HG03342 (cell line): ENCODE measurements around the gene FAM110A.

Experiments used
- ATAC-seq: cut with Tn5 transposase; IDR thresholded peaks from one replicate; pipeline ENCODE4 v1.9.1; 2021; ENCODE audit warnings: mild to moderate bottlenecking, moderate library complexity; ENCODE audit not compliant: unreplicated experiment

Gene FAM110A

GRCh38 chr20:870758-871157 is 37.2 kb downstream of the FAM110A start:
- ATAC-seq, result no peak

- no peak for ATAC-seq
Measured at GRCh38 chr20:871436-871835, 37.9 kb downstream of the FAM110A start.

GRCh38 chr20:871948-872347 is 38.4 kb downstream of the FAM110A start:
- no peak for ATAC-seq

GRCh38 chr20:872855-873520 is 39.5 kb downstream of the FAM110A start:
- ATAC-seq, result no peak

DNA sequence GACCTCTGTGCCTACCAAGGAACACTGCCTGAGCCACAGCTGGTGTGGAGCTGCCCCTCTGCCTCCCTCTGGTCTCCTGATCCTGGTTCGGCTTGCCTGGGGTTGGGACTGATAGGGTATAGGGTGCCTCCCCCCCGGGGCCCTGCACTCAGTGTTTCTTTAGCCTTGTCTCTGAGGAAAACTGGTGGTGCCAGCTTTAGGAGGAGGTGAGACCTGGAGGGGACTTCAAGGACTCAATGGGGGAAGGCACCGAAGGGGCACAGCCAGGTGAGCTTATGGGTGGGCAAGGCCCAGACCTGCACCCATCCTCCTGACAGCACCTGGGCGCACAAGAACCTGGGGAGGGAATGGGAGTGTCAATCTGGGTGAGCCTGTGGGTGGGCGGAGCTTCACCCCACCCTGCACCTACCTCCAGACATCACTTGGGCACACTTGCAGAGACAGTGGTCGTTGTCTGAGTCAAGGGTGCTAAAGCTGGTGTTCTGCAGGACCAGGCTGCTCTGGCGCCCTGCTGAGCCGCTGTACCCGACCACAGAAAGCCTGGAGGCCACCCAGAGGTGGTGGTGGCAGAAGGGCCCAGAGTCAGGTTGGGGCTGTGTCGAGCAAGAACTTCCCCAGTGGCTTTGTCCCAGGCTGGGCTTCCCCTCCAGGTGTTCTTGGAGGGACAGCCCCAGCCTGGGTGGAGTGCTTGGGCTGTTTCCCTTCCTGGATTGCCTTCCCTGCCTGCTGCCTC is 40.5 kb downstream of the FAM110A start:
- ATAC-seq, result no peak

DNA sequence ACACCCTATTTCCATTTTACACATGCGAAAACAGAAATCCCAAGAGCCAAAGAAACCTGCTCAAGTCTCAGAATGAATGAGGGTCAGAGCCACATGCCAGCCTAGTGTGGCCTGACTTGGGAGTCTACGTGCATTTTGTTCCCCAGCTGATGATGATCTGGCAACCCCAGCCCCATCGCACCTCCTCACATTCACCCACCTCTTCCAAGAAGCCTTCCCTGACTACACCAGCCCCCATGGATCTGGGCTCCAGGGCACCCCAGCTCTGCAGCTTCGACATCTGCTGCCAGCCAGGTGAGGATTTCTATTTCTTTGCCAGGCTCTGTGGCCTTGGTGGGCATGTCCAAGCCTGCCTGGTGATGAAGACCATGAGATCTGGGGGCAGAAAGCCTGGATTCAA is 41.6 kb downstream of the FAM110A start:
- no peak for ATAC-seq

DNA sequence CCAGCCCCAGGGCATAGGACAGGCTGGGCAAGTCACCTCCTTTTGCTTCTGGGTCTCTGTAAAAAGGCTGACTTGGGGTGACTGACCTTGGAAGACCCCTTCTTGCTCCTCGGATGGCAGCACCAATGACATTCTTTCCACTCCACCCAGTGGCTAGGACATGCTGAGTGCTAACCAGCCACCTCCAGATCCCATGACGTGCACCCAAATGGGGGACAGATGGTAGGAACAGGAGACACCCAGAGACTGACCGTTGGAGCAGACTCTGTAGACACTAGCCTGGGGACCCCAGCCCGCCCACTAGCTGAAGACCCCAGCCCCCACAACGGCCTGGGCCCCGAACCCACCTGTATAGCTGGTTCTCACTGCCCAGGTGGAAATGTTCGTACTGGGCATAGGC is 44.3 kb downstream of the FAM110A start:
- no peak for ATAC-seq

DNA sequence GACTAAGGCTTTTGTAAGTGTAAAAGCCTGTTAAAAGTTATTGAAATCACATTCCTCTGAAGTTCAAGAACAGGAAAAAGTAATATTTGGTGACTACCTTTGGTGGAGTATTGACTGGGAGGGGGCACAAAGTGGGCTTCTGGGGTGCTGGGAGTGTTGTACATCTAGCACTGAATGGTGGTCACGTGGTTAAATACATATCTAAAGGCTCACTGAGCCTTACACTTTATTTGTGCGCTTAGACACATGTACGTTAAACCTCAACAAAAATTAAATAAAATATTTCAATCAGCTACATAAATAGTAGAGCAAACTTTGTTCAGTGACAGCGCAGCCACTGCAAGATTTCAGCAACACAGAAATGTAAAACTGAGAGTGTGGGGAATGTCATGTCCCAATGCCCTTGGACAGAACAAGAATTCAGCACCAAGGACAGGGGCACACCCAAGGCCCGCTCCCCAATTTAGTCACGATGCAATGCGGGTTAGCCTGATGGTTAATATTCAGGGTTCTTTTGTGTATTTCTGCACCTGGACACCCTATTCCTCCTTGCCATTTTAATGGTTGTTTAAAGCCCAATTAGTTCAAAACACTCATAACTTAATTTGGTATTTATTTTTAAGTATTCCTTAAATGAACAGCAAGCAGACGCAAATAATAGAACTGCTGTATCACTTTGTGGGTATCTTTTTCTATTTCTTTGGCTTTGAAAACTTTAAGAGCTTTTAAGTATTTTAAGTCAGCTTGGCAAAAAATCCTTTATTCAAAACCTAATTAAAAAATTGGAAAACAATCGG is 45.2 kb downstream of the FAM110A start:
- no peak for ATAC-seq

- no peak for ATAC-seq
Measured at GRCh38 chr20:879626-880025, 46.1 kb downstream of the FAM110A start.

- no peak for ATAC-seq
Measured at GRCh38 chr20:881051-881782, 47.7 kb downstream of the FAM110A start.

- ATAC-seq, result no peak
Measured at GRCh38 chr20:881783-882144, 48.2 kb downstream of the FAM110A start.

DNA sequence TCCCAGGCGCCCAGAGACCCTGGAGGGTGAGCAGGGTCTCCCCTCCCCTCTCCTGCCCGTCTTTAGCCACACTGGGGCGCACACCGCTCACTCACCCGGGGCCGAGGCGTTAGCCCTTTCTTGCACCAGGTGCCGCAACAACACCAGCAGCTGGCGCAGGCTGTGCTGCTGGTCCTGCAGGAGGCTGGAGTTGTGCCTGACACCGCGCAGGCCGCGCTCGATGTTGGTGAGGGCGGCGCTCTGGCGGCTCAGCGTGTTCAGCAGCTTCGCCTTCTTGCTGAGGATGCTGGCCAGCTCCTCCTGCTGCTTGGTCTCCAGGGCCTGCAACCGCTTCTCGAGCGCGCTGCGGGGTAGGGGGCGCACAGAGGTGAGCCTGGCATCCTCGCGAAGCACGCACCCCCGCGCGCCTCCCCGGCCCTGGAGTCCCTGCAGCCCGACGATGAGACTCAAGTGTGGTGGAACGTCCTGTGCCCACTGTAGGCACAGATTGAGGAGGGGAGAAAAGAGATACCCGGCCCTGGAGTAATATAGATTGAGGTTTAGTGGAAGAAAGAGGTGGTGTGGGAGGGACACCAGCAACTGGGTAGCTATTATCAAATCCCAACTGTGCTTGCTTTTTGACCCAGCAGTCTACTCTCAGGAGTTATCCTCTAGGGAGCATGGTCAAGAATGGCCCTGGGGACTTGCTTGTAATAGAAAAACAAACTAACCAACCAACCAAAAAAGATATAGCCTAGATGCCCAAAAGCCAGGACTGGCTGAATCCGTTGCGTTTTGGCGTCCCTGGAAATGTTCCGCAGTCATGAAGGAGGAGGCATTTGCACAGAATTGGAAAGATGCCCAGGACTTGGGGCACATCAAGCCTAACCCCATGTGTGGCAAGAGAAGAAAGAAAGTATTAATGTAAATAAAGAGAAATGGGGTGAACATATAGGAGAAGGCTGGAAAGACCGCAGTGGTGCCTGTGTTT is 51.8 kb downstream of the FAM110A start:
- no peak for ATAC-seq

- ATAC-seq, result no peak
Measured at GRCh38 chr20:887137-887536, 53.6 kb downstream of the FAM110A start.

- ATAC-seq, result no peak
Measured at GRCh38 chr20:888057-888456, 54.5 kb downstream of the FAM110A start.

GRCh38 chr20:889106-889505 is 55.6 kb downstream of the FAM110A start:
- no peak for ATAC-seq

- no peak for ATAC-seq
Measured at GRCh38 chr20:889932-890463, 56.5 kb downstream of the FAM110A start.

DNA sequence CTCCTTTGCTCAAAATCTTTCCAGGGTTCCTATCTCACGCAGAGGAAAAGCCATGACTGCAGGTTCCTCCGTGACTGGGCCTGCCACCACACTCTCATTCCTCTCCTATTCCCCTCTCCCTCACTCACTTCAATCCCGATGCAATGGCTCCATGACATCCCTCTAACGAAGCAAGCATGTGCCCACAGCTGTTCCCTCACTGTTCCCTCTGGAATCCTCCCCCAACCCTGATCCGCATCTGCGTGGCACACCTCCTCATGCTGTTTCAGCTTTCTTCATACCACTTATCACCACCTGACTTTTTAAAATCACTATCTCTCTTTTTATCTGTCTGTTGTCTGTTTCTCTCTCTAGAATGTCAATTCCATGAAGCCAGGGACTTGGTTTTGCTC is 57.1 kb downstream of the FAM110A start:
- no peak for ATAC-seq

GRCh38 chr20:891058-891705 is 57.7 kb downstream of the FAM110A start:
- ATAC-seq, result no peak

DNA sequence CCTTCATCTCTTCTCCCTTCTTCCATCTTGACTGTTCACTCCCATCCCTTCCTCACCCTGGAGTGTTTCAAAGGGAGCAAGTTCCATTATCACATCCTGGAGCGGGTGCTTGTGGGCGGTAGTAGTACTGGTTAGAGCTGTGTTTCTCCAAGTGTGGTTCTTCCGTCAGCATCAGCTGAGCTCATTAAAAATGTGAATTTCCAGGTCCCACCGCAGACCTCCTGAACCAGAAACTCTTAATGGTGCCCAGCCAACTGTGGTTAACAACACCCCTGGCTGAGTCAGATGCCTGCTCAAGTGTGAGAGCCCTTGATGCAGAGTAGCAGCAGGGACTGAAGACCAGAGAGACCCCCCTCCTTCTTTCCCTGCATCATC is 58.2 kb downstream of the FAM110A start:
- no peak for ATAC-seq
